Measurements from ENCODE around the gene EHBP1L1. TPM values are rescaled to one million over a fixed set of nuclear protein-coding genes. Genes with fewer than 3 reads are reported as not detected.

EHBP1L1 gene
- total and polyA plus RNA-seq, 2 of the 8 experiments (the other 6 are each of a cell fraction or from before 2014, with no cell fraction given) = 4.3 to 6.6 TPM

GRCh38 chr11:65615229-65615949 is 39.5 kb downstream of the EHBP1L1 start, which contains the start of gene PCNX3:
Gene PCNX3, plus strand, starts transcription at chr11:65615776. Its CDS starts 536 bp downstream, at chr11:65616312.
- peaks cover 8 to 31% of the 10 kb centered on the region in 2 experiments for H4K20me1 ChIP-seq (replicated peaks in 1 of 2; ENCODE audit: control insufficient read depth in 1 of 2, insufficient read depth in 2 of 2, low read length in 2 of 2)
- peaks cover 0 to 21% (median 11%) of the 10 kb centered on the region in 4 experiments; a peak in 5 of 7 replicates for H3K4me1 ChIP-seq (replicated peaks in 1 of 4; ENCODE audit: control insufficient read depth in 3 of 4, insufficient read depth in 4 of 4, low read length in 3 of 4)
- H3K79me1 ChIP-seq (ENCODE audit: low read depth, low read length) = peaks cover 33% of the 10 kb centered on the region
- H2BK15ac ChIP-seq (ENCODE audit: low read length) = peak within 1 kb of the TSS; percentile 16; the same call in 1 of the 2 replicates
- H3K4ac ChIP-seq (replicated peaks; ENCODE audit: insufficient read length, low read depth, low read length) = peak within 1 kb of the TSS; percentile 64
- no peak within 1 kb of the TSS; the same call in 1 of the 2 replicates for H2AK5ac ChIP-seq (ENCODE audit: low read depth, low read length)
- no peak within 1 kb of the TSS for H2AFZ ChIP-seq (ENCODE audit: low read length)
- peak within 1 kb of the TSS; percentile 86 for H2BK5ac ChIP-seq (ENCODE audit: low read depth, low read length)
- DNase-seq (ENCODE audit: low read depth in 1 of 2, low spot score in 2 of 2) (peak; percentile 98 to 100), FAIRE-seq (peak; percentile 99)
- ChIA-PET POLR2A (ENCODE audit: partially characterized antibody) (interaction anchor here (0.6 to 4.4 kb wide), 21 partner anchors 8 to 243 kb away, joined by 3 to 41 read pairs (median 4); partner anchors contain the start of genes KCNK7, MALAT1, RELA and SIPA1), CTCF (ENCODE audit: partially characterized antibody) (interaction anchor here (0.7 to 3.8 kb wide), 12 partner anchors 11 to 245 kb away, joined by 3 to 30 read pairs (median 3); partner anchors contain the start of genes MUS81 and SIPA1)
- peaks cover 3 to 26% (median 17%) of the 10 kb centered on the region in 4 experiments; a peak in 6 of 8 replicates for H3K36me3 ChIP-seq (ENCODE audit: control insufficient read depth in 2 of 4, insufficient read depth in 4 of 4, low read length in 3 of 4)
- peaks cover 11 to 27% of the 10 kb centered on the region in 2 experiments for H3K79me2 ChIP-seq (ENCODE audit: control insufficient read depth in 1 of 2, insufficient read depth in 2 of 2, low read length in 2 of 2)
- H3K23me2 ChIP-seq (ENCODE audit: low read depth, low read length) = peaks cover 16% of the 10 kb centered on the region
- peak within 1 kb of the TSS; percentile 92 for H3K56ac ChIP-seq (replicated peaks; ENCODE audit: insufficient read length, low read depth, low read length)
- WGBS, 2 experiments (ENCODE audit: extremely low coverage in 1 of 2, insufficient coverage in 1 of 2, insufficient read length in 1 of 2, insufficient replicate concordance in 2 of 2, low coverage in 1 of 2, low lambda C conversion rate in 2 of 2, missing lambda C conversion rate in 1 of 2) = 1% methylated on average over 53 of the region's 55 CpGs; no CpG with 5 or more reads in 1 of the 2 experiments
- no peaks in the 10 kb centered on the region for H3K9me3 ChIP-seq (ENCODE audit: insufficient read depth in 2 of 2, low read depth in 1 of 2, low read length in 1 of 2)
- H3K9ac ChIP-seq (replicated peaks in 1 of 4; ENCODE audit: extremely low read depth in 1 of 4, low read depth in 3 of 4, low read length in 3 of 4) = peak within 1 kb of the TSS; percentile 70 to 86 (median 77)
- H4K91ac ChIP-seq (replicated peaks; ENCODE audit: insufficient read length, low read length) = peak within 1 kb of the TSS; percentile 59
- no peak within 1 kb of the TSS for H2BK12ac ChIP-seq (ENCODE audit: low read depth, low read length)
- no peaks in the 10 kb centered on the region for H3K27me3 ChIP-seq (replicated peaks in 1 of 4; ENCODE audit: control insufficient read depth in 3 of 4, extremely low read depth in 1 of 4, insufficient read depth in 3 of 4, low read length in 3 of 4)
- H3K23ac ChIP-seq (ENCODE audit: insufficient read length) = no peak within 1 kb of the TSS
- H3K27ac ChIP-seq (ENCODE audit: low read depth, low read length) = peak within 1 kb of the TSS; percentile 43; the same call in 1 of the 2 replicates
- peak within 1 kb of the TSS; percentile 87 to 98 for H3K4me2 ChIP-seq (ENCODE audit: insufficient read depth in 1 of 2, low read depth in 2 of 2, low read length in 2 of 2)
- peak within 1 kb of the TSS; percentile 63 to 88 (median 86) for H3K4me3 ChIP-seq (ENCODE audit: extremely low read depth in 1 of 4, insufficient read depth in 2 of 4, low read depth in 3 of 4, low read length in 4 of 4)
- peak within 1 kb of the TSS; percentile 88; the same call in 1 of the 2 replicates for H3K18ac ChIP-seq (ENCODE audit: extremely low read depth, low read length)
- H4K5ac ChIP-seq (ENCODE audit: insufficient read length, low read depth, low read length) = peak within 1 kb of the TSS; percentile 45
- H2BK120ac ChIP-seq (replicated peaks; ENCODE audit: low read depth, low read length) = no peak within 1 kb of the TSS
- no peak within 1 kb of the TSS for H2BK20ac ChIP-seq (ENCODE audit: low read length)
- no peak within 1 kb of the TSS for H3K14ac ChIP-seq (ENCODE audit: insufficient read length)
- H4K8ac ChIP-seq (ENCODE audit: extremely low read depth, insufficient read depth, low read length) = peak within 1 kb of the TSS; percentile 68
- peak; percentile 11; the same call in 1 of the 2 replicates for TF ChIP-seq TAF1 (IDR thresholded peaks at IDR 0.05; ENCODE audit: low read depth, low read length)
- peak; percentile 99 for TF ChIP-seq SP1 (IDR thresholded peaks at IDR 0.05; ENCODE audit: low read depth, low read length)
- TF ChIP-seq POLR2AphosphoS5 (IDR thresholded peaks at IDR 0.05; ENCODE audit: low read depth, low read length) = no peak; the same call in 1 of the 2 replicates
- TF ChIP-seq NRF1 (IDR thresholded peaks at IDR 0.05; ENCODE audit: low read depth, low read length) = peak; percentile 91
- no peak for TF ChIP-seq KDM5A (IDR thresholded peaks at IDR 0.05; ENCODE audit: low read length)
- TF ChIP-seq KDM4A (IDR thresholded peaks at IDR 0.05; ENCODE audit: low read depth, low read length, severe bottlenecking) = no peak
- TF ChIP-seq JUN (IDR thresholded peaks at IDR 0.05; ENCODE audit: low read depth, low read length) = no peak
- TF ChIP-seq BCL11A (IDR thresholded peaks at IDR 0.05; ENCODE audit: low read depth in 2 of 2, low read length in 2 of 2) = no peak
